ENCODE data around the gene EDC3.
"Not testable (repeated sequence)": the region's sequence is repeated elsewhere in the genome, so short reads cannot be mapped to it uniquely, and the experiment has no call there.

EDC3 gene

GRCh38 chr15:74610302-74610951, 85.4 kb downstream of the EDC3 start:
- DNase-seq (ENCODE audit: low read depth in 3 of 3): no peak

- no peak for DNase-seq (ENCODE audit: low read depth in 3 of 3)
These were observed 85.9 kb downstream of the EDC3 start for GRCh38 chr15:74609938-74610301.

GRCh38 chr15:74608786-74609185, 87.0 kb downstream of the EDC3 start:
- DNase-seq (ENCODE audit: low read depth in 3 of 3): no peak

GRCh38 chr15:74605795-74606150, 90.1 kb downstream of the EDC3 start:
- DNase-seq (ENCODE audit: low read depth in 3 of 3): no peak

- DNase-seq (ENCODE audit: low read depth in 3 of 3): no peak
These were observed 90.6 kb downstream of the EDC3 start for GRCh38 chr15:74604983-74605794.

- DNase-seq (ENCODE audit: low read depth in 3 of 3): no peak
These were observed 91.8 kb downstream of the EDC3 start for GRCh38 chr15:74603789-74604705.

GRCh38 chr15:74603026-74603788, 92.6 kb downstream of the EDC3 start:
- DNase-seq (ENCODE audit: low read depth in 3 of 3): no peak

- DNase-seq (ENCODE audit: low read depth in 3 of 3): no peak
These were observed 96.7 kb downstream of the EDC3 start for GRCh38 chr15:74599156-74599555.

GRCh38 chr15:74598126-74598842, 97.5 kb downstream of the EDC3 start:
- DNase-seq (ENCODE audit: low read depth in 3 of 3): peak; percentile 79 to 87 (median 81)

DNA sequence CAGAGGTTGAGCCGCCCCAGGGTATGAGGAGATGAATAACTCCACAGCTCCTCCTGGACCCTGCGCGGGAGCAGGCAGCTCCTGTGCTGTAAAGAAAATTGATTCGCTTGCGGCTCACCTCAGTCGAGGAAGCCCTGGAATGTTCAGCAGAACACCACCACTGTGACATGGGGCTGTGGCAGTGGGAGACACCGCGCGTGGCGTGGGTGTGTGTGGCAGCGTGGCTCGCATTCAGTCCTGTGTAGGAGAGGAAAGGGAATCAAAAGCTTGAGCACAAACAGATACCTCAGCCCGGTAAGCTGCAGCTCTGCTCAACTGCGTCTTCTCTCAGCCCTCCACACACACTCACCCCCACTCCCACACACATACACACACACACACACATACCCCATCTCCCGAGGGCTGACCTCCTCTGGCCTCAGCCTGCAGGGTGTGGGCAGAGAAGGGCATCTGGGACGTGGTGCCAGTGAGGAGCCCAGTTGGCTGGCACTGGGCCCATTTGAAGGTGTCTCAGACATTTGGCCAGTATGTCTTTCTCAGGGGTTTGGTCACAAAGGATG, 98.6 kb downstream of the EDC3 start:
- not testable (repeated sequence) for DNase-seq (ENCODE audit: low read depth in 3 of 3)

GRCh38 chr15:74596736-74597135, 99.1 kb downstream of the EDC3 start:
- DNase-seq (ENCODE audit: low read depth in 3 of 3): not testable (repeated sequence)

GRCh38 chr15:74595271-74595670, 100.6 kb downstream of the EDC3 start:
- no peak for DNase-seq (ENCODE audit: low read depth in 3 of 3)

DNA sequence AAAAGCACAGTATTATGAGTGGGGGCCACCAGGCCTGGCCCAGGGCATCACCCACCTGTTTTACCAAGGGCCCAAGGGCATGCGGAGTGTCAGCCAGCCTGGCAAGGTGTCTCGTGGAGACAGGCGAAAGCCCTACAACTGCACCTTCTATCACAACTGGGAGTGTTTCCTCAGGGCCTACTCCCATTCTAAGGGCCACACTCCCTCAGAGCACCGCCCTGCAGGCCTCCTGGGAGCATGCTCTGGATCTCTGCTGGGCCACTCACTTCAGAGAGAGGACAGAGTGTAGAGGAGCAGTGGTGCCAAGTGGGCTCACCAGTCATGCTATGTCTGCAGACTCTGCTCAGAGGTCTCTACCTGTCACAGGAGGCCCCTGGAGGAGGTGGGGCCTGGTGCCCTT, 101.4 kb downstream of the EDC3 start:
- DNase-seq (ENCODE audit: low read depth in 3 of 3): no peak

- DNase-seq (ENCODE audit: low read depth in 3 of 3): no peak
These were observed 102.7 kb downstream of the EDC3 start for GRCh38 chr15:74593122-74593521.

- DNase-seq (ENCODE audit: low read depth in 3 of 3): no peak
These were observed 103.6 kb downstream of the EDC3 start for GRCh38 chr15:74592222-74592621.

GRCh38 chr15:74589826-74590225, 106.0 kb downstream of the EDC3 start:
- no peak for DNase-seq (ENCODE audit: low read depth in 3 of 3)

GRCh38 chr15:74585857-74586256, 110.0 kb downstream of the EDC3 start:
- DNase-seq (ENCODE audit: low read depth in 3 of 3): no peak

GRCh38 chr15:74585191-74585590, 110.6 kb downstream of the EDC3 start:
- no peak for DNase-seq (ENCODE audit: low read depth in 3 of 3)

GRCh38 chr15:74584779-74585178, 111.0 kb downstream of the EDC3 start:
- DNase-seq (ENCODE audit: low read depth in 3 of 3): no peak

DNA sequence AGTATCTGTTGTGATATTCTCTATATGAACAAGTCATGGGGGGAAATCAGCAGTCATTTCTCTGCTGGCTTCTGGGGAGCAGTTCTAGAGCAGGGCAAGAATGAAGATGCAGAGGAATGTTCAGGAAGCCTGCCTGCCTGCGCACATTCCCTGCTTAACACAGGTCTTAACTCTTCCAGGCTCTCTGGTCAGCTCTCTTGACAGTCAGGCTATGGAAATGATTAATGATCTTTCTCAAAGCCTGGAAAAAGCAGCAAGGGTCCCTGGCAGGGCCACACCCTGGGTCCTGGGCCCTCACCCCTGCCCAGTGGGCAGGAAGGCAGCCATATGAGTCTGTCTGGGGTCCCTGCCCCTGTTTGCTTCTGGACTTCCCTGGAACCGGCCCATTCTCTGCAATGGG, 111.6 kb downstream of the EDC3 start:
- DNase-seq (ENCODE audit: low read depth in 3 of 3): no peak

All from stimulated activated CD4-positive, alpha-beta T cell treated with anti-CD3 and anti-CD28 coated beads, TNF-alpha, amount 100 ng/mL, for 48 hours (primary cell).